LNCAP (cell line): ENCODE measurements around the gene THAP12.

Source experiments
- CTCF ChIP-seq: fragments of 450-650 bp; IDR thresholded peaks from 2 replicates; pipeline ENCODE4 v1.5.1; 2017; ENCODE audit warnings: mild to moderate bottlenecking

The THAP12 gene

DNA sequence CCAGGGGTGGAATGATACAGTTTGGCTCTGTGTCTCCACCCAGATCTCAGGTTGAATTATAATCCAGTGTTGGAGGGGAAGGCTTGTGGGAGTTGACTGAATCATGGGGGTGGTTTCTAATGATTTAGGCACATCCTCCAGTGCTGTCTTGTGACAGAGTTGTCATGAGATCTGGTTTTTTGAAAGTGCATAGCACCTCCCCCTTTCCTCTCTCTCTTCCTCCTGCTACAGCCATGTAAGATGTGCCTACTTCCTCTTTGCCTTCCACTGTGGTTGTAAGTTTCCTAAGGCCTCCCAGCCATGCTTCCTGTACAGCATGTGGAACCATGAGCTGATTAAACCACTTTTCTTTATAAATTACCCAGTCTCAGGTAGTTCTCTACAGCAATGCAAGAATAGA is 45.1 kb downstream of the THAP12 start:
- TF ChIP-seq CTCF: no peak

GRCh38 chr11:76334826-76335389 is 46.0 kb downstream of the THAP12 start:
- TF ChIP-seq CTCF: no peak

DNA sequence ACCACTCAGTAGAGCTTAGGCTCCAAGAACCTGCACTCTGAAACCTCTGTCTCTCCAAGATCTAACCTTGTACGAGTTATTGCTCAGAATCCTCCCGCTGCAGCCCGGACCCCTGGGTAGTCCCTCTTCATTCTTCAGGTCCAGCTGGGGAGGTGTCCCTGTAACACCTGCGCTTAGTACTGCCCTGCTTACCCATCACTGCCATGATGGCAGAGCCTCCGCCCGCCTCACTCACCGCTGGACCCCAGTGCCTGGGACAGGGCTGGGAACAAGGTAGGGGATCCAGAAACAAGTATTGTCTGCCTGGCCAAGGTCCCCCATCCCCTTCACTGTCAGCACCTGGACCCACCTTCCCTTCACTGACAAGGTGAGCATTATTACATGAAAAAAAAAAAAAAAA is 50.3 kb downstream of the THAP12 start:
- no peak for TF ChIP-seq CTCF

GRCh38 chr11:76329983-76330382 is 50.9 kb downstream of the THAP12 start:
- no peak for TF ChIP-seq CTCF

- no peak for TF ChIP-seq CTCF
Observed at GRCh38 chr11:76329084-76329648, 51.8 kb downstream of the THAP12 start.

- TF ChIP-seq CTCF: no peak
Observed at GRCh38 chr11:76327756-76328388, 53.1 kb downstream of the THAP12 start.

DNA sequence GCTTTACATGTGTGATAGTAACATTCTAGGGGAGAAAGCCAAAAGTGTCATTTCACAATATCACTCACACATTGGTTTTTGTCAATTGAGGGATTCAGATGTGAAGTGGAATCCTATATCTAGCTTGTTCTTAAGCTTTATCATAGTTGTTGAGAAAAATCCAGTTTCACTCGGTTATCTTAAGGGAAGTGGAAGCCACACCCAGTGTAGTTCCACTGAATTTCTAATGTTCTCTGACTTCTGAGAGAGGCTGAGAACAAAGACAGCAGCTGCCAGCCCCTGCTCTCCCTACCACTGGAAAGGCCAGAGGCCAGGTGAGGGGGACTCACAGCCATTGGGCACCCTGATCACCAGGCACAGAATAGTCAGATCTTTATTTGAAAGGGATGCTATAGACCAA is 53.7 kb downstream of the THAP12 start:
- TF ChIP-seq CTCF: no peak
